Liver (tissue), 3 donors: ENCODE measurements around the gene GIMAP5.

Source experiments
- CTCF ChIP-seq: fragments of 150-350 bp; IDR thresholded peaks from 2 replicates; pipeline ENCODE4 v1.5.1; 2017; ENCODE audit warnings: improper control_type of control experiment, low read depth, low read length; ENCODE audit not compliant: missing input control
- GABPA ChIP-seq, 2 donors: IDR thresholded peaks in 1 of 2; conservative IDR thresholded peaks in 1 of 2; 2 replicates each; pipeline ENCODE4 v1.6.1; 2016; ENCODE audit warnings: antibody characterized with exemption in 2 of 2, mild to moderate bottlenecking in 1 of 2, moderate library complexity in 1 of 2
- RAD21 ChIP-seq, 2 donors: IDR thresholded peaks; 2 replicates each; pipeline ENCODE4 v1.6.1; 2016; ENCODE audit warnings: antibody characterized with exemption in 2 of 2, mild to moderate bottlenecking in 2 of 2
- RXRA ChIP-seq, 2 donors: IDR thresholded peaks; 2 replicates each; pipeline ENCODE4 v1.6.1; 2017 to 2018; ENCODE audit warnings: antibody characterized with exemption in 2 of 2, mild to moderate bottlenecking in 1 of 2
- YY1 ChIP-seq: IDR thresholded peaks from 2 replicates; pipeline ENCODE4 v1.6.1; 2016; ENCODE audit warnings: antibody characterized with exemption, mild to moderate bottlenecking
- TF ChIP-seq, protein P1 (sequence below): IDR thresholded peaks from 2 replicates; pipeline ENCODE4 v1.6.1; 2016; ENCODE audit warnings: antibody characterized with exemption
- donor health status: healthy.
- donor health status: healthy.

DNA sequence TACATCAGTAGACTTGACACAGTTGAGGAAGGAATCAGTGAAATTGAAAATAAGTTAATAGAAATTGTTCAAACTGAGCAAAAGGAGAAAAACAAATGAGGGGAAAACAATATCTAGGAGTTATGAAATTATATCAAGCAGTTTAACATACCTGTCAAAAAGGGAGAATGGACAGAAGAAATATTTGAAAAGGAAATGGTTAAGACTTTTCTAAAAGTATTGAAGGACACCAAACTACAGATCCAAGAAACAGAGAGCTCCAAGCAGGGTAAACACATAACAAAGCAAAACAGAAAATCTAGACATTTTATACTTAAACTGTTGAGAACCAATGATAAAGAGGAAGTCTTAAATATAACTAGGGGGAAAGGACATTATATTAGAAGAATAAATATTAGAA is 8.6 kb upstream of the GIMAP5 start:
- TF ChIP-seq CTCF (no peak), RAD21 (IDR thresholded peaks at IDR 0.05) (no peak), YY1 (no peak), RXRA (IDR thresholded peaks at IDR 0.05) (no peak), GABPA (IDR thresholded peaks at IDR 0.05 in 1 of 2, conservative IDR thresholded peaks at IDR 0.05 in 1 of 2) (no peak)
- TF ChIP-seq, protein P1, sequence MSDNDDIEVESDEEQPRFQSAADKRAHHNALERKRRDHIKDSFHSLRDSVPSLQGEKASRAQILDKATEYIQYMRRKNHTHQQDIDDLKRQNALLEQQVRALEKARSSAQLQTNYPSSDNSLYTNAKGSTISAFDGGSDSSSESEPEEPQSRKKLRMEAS = no peak
